GM12864 (cell line): ENCODE results near the gene SHROOM3.

Experiments
- DNase-seq: peaks from one replicate; pipeline ENCODE4 v3.0.0-alpha.2; 2011; ENCODE audit warnings: low read depth
- H3K4me3 ChIP-seq: 2 replicates; pipeline ENCODE4 v1.5.1; 2011; ENCODE audit warnings: mild to moderate bottlenecking, low read depth, low read length, control low read depth
- CTCF ChIP-seq: IDR thresholded peaks from 2 replicates; pipeline ENCODE4 v1.5.1; 2011; ENCODE audit warnings: low read depth, mild to moderate bottlenecking, moderate library complexity, low read length, control low read depth, inconsistent platforms; ENCODE audit errors: missing control alignments

The SHROOM3 gene

GRCh38 chr4:76765473-76766183 lies 330.6 kb downstream of the SHROOM3 start:
- H3K4me3 ChIP-seq, result no peak overlapping the region
- no peak for TF ChIP-seq CTCF
- peak; percentile 78 for DNase-seq

- no peak for DNase-seq
- TF ChIP-seq CTCF, result no peak
- H3K4me3 ChIP-seq, result no peak overlapping the region
These were observed 333.0 kb downstream of the SHROOM3 start for GRCh38 chr4:76767983-76768382.

- no peak overlapping the region for H3K4me3 ChIP-seq
- DNase-seq, result peak; percentile 42
- TF ChIP-seq CTCF, result no peak
These were observed 337.6 kb downstream of the SHROOM3 start for GRCh38 chr4:76772498-76773106.

GRCh38 chr4:76773766-76774165 lies 338.7 kb downstream of the SHROOM3 start:
- TF ChIP-seq CTCF, result no peak
- DNase-seq, result no peak
- no peak overlapping the region for H3K4me3 ChIP-seq

GRCh38 chr4:76779740-76780459 lies 344.9 kb downstream of the SHROOM3 start:
- TF ChIP-seq CTCF, result no peak
- H3K4me3 ChIP-seq, result no peak overlapping the region
- no peak for DNase-seq

- TF ChIP-seq CTCF, result no peak
- DNase-seq, result no peak
These were observed 346.0 kb downstream of the SHROOM3 start for GRCh38 chr4:76780781-76781697.

More at GRCh38 chr4:76780781-76781697, 346.0 kb downstream of the SHROOM3 start:
- no peak overlapping the region for H3K4me3 ChIP-seq
